Vagina (tissue), 2 donors: ENCODE data around the gene PAMR1.

ENCODE experiments used
- POLR2A ChIP-seq, 2 donors: fragments of 450-650 bp; IDR thresholded peaks; one replicate each; pipeline ENCODE4 v1.6.1; 2017; ENCODE audit warnings: antibody characterized with exemption in 2 of 2, mild to moderate bottlenecking in 2 of 2, moderate library complexity in 2 of 2
- POLR2AphosphoS5 ChIP-seq, 2 donors: sonication (generic); formaldehyde crosslinking; IDR thresholded peaks; one replicate each; pipeline ENCODE4 v1.9.0; 2017; ENCODE audit warnings: antibody characterized with exemption in 2 of 2, mild to moderate bottlenecking in 2 of 2, low read depth in 1 of 2; ENCODE audit not compliant: insufficient read depth in 1 of 2

DNA sequence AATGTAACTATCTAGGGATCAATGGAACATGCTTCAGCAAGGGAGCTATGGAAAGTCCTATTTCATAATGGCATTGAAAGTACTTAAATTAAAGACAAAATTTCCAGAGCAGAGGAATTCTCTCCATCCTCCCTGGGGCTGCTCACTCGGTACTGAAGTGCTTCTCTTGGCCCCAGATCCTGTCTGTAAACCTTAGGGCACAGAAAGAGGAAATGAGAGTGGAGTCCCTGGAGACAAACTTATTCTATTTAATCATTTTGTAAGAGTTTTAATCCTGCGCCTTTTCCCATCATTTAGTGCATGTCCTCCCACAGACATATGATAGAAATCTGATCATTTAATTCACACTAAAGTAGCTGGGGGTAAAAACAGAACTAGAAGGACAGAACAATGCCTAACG is 20.9 kb upstream of the PAMR1 start:
- no peak for TF ChIP-seq POLR2AphosphoS5 (IDR thresholded peaks at IDR 0.05; ENCODE audit: insufficient read depth in 1 of 2, low read depth in 1 of 2)
- no peak for TF ChIP-seq POLR2A (IDR thresholded peaks at IDR 0.05)
